Measurements from ENCODE around the gene CHMP4A.
"Not testable (repeated sequence)": the region's sequence is repeated elsewhere in the genome, so short reads cannot be mapped to it uniquely, and the experiment has no call there.

CHMP4A gene

DNA sequence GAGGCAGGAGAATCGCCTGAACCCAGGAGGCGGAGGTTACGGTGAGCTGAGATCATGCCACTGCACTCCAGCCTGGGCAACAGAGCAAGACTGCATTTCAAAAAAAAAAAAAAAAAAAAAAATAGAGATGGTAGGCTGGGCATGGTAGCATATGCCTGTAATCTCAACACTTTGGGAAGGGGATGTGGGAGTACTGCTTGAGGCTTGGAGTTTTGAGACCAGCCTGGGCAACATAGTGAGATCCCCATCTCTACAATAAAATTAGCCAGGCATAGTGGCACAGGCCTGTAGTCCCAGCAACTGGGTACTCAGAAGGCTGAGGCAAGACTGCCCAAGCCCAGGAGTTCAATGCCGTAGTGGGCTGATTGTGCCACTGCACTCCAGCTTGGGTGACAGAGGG lies 9.7 kb upstream of the CHMP4A start:
- not testable (repeated sequence) for DNase-seq

DNA sequence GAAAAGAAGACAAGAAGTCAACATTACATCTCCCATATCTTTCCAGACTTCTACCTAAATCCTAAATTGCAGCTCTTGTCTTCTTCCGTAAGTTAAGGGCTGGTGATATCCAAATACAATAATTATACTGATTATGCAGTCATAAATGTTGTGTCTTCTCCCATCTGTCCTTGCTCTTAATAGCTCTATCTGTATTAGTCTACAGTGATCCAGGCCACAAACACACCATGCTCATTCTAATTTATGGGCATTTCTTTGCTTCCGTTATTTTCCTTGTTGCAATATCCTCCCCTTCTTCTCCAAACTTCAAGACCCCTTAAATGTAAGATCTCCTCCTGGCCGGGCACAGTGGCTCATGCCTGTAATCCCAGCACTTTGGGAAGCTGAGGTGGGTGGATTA lies 6.2 kb upstream of the CHMP4A start:
- no peak for DNase-seq

DNA sequence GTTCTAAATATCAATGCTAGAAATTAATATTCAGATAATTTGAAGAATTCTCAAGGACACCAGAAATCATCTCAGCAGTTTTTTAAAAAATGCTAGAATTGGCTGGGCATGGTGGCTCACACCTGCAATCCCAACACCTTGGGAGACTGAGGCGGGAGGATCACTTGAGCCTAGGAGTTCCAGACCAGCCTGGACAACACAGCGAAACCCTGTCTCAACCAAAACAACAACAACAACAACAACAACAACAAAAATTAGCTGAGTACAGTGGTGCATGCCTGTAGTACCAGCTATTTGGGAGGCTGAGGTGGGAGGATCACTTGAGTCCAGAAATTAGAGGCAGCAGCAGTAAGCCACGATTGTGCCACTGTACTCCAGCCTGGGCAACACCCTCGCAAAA lies 5.8 kb upstream of the CHMP4A start:
- DNase-seq: no peak

DNA sequence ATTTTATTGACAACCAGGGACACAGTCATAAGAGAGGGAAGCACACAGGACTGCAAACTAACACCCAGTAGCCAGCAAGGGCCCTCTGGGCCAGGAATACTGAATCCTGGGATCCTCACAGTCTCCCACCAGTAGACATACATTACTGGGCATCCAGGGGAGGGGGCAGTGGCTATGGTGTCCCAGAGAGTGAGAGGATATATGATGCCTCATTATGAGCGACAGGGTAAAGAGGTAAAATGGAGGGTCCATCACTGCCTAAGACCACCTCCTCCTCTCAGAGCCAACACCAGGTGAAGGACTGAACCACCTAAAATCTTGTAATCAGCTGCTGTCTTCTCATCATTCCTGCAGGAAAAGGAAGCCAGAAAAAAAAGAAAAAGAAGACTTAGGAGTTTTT lies 3.6 kb upstream of the CHMP4A start:
- not testable (repeated sequence) for DNase-seq

DNA sequence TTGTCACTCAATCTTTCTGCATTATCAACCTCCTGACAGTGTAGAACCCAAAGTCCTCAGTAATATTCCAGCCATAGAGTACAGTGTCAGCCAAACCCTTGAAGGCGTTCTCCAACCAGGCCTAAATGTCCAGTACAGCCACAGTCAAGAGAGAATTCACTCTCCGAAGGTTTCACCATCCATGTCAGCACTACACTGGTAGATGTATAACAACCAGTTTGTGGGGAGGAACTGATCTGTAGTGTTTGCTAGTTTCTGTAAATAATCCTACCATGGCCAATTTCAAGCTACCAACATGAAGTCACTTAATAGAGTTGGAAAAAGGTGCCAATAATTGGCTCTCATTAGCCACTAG lies 3.0 kb upstream of the CHMP4A start:
- DNase-seq: no peak

DNA sequence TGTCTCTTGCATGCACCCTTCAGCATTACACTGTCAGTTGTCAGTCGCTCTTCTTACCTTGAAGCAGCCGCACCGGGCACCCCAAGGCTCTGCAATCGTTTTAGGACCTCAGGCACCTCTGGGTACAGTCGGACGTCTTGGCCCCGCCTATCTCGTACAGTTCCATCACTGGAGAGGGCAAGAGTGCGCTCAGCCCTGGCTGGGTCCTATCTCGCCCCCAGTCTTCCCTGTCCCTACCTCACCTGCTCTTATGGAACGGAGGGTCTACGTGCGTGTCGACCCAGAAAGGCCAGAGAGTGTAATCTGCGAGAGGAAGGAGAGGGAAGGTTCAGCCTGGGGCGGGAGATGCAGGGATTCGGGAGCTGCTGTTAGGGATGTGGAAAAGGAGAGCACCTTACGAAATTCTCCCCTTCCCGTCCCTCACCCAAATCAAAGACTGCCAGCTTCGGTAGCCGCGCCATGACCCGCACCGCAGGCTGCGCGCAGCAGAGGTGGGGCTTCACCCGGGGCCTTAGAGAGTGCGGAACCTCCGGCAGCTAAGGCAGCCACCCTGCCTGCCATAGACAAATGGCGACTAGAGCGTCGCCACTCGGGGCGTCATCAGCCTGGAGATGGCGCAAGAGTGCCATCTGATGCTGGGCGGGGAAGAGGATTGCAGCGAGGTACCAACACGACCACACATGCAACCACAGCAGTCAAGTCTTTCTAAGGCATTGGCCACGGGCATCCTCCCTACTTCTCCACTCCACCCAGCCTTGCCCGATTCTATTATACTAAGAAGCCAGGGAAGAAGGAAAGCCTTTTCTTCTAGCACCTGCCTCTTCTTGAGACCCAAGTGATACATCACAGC lies 2.4 kb upstream of the CHMP4A start, which contains the start of gene MDP1:
Gene MDP1 (minus strand): TSS at position 572 of the 850 bp plus-strand sequence. CDS start 111 bp downstream, at position 461.
- DNase-seq: peak; percentile 57

DNA sequence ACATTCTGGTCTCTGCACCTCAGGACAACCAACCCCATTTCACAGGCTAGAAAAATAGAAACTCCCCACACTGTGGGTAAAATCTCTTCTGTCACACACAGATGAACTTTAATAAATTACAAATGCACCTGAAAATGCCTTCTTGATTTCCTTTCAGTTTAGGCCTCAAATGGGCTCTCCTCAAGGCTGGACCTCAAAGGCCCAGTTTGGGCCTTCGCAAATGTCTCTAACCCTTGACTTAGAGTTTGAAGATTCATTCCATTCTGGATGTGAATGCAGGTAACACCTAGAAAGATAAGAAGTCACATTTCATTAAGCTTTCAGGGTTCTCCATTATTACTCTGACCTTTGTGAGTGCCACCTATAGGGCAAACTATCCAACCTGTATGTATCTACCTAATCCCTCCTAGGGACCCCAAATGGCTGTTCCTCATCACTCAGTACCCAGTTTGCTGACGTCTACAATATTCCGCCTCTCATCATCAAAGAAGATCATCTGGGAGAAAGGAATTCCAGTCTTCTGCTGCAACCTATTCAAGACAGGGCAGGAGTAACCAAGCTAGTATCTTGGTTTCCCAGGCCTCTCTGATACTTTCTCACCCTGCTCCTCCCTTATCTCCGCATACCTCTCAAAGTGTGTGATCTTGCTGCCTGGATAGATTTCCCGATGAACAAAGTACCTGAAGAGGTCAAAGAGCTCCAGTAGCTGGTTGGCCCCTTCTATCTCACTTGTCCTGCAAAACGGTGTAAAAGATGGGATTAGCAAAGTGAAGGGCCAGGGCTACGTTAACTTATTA lies 776 bp upstream of the CHMP4A start:
- DNase-seq: no peak

DNA sequence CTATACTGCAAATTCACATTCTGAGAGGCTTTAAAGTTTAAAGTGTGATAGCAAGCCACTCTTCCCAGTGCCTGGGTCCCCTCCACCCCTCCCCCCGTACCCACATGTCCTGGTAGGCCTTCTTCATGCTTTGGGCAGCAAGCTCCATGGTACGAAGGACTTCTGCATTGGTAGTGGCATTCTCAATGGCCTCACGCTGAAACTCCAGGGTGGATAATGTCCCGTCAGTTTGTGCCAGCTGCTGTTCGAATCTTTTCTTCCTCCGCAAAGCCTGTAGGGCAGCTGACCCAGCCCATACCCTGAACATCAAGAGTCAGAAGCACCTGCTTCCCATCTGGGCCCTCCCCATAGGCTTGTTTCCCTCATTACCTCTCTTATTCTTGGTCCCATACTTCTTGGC lies 2.0 kb downstream of the CHMP4A start:
- no peak for DNase-seq

DNA sequence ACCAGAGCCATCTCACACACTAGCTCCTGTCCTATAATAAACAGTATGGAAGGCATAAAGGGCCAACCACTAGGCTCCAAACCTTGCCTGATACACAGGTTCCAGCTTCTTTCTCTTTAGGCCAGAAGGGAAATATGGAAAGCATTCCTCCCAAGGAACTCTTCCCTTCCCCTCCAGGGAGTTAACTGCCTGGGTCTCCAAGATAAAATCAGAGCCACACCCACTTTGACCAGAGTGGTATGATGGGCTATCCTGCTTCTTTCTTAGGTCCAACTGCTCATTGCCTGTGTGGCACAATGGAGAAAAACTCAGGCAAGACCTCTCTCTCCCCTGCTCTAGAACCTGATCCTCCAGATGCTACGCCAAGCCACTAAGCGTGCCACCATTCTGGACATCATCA lies 5.7 kb downstream of the CHMP4A start:
- DNase-seq: no peak

DNA sequence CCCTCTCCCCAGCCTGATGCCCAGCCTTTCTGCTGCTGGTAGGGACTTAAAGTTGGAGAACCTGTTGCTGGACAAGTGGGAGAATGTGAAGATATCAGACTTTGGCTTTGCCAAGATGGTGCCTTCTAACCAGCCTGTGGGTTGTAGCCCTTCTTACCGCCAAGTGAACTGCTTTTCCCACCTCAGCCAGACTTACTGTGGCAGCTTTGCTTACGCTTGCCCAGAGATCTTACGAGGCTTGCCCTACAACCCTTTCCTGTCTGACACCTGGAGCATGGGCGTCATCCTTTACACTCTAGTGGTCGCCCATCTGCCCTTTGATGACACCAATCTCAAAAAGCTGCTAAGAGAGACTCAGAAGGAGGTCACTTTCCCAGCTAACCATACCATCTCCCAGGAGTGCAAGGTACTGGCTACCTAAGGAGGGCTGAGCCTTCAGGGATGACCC lies 6.2 kb downstream of the CHMP4A start:
- no peak for DNase-seq

DNA sequence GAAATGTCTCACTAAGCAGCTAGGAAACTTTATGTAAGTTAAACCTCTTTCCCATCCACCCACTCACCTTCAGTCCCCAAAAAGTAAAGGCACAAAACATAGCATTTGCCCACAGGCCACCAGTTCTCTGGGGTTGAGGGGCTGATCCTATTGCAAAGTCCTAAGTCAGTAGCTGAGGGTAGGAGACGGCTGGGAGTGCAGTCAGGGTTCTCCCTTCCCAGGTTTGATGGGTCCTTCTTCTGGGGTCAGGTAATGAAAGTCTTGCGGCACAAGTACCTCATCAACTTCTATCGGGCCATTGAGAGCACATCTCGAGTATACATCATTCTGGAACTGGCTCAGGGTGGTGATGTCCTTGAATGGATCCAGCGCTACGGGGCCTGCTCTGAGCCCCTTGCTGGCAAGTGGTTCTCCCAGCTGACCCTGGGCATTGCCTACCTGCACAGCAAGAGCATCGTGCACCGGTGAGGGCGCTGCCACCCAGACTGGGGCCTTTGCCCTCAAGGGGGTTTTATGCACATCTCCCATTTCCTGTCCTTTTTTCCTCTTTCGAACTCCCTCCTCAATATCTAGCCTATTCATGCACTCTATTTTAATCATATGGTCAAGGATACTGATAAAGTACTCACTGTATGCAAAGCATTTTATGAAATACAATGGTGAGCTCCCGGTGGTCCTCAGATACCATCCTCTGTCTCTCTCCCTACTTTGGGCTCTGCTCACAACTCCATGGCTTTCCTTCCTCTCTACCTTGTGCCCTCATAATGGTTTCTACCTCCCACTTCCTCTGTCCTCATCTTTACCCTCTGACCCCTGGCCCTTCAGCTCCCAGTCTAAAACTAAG lies 6.8 kb downstream of the CHMP4A start:
- DNase-seq: no peak

DNA sequence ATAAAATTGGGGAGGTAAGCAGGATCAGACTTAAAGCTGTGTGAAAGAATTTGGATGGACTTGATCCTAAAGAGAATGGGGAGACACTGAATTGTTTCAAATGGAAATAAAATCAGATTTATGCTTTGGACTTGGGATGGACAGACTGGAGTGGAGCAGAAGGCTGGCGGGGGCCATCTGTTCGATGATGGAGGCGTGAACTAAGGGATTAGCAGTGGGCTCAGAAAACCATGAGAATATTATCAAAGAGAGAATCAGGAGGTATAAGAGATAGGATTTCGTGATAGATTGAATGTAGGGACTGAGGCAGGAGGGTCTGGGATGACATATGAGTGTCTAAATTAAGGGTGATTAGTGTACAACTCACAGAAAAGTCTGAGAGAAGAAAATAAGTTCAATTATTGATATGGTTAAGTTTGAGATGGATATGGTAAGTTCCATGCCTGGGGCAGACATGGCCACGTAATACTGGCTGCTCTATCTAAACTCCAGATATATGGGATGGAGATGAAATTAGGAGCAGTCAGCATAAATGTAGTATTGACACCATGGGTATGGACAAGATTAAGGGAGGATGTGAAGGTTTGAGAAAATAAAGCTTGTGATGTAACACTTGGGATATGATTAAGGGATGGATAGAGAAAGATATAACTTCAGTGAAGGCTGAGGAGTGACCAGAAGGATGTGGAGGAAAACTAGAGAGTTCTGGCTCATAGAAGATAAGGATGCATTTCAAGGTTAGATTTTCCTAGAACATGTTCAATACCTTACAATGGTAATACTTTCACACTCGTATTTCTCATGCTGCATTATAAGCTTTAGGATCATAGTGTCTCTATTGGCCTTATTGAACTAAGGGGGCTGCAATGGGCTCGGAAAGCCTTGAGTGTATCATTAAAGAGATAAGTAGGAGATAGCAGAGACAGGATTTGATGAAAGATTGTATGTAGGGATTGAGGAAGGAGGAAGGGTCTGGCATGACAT lies 8.8 kb downstream of the CHMP4A start:
- DNase-seq: no peak

DNA sequence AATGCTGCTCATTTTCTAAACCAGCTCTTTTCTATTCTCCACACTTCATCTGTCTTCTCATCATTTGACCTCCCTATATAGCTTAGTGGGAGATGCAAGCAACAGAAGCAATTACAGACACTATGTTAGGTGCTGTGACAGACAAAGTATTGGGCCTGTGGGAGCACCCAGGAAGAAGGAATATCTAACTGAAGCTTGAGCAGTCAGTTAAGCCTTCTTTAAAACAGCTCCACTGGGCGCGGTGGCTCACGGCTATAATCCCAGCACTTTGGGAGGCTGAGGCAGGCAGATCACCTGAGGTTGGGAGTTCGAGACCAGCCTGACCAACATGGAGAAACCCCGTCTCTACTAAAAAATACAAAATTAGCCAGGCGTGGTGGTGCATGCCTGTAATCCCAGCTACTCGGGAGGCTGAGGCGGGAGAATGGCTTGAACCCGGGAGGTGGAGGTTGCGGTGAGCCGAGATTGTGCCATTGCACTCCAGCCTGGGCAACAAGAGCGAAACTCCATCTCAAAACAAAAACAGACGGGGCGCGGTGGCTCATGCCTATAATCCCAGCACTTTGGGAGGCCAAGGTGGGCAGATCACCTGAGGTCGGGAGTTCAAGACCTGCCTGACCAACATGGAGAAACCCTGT lies 9.9 kb downstream of the CHMP4A start:
- not testable (repeated sequence) for DNase-seq

DNA sequence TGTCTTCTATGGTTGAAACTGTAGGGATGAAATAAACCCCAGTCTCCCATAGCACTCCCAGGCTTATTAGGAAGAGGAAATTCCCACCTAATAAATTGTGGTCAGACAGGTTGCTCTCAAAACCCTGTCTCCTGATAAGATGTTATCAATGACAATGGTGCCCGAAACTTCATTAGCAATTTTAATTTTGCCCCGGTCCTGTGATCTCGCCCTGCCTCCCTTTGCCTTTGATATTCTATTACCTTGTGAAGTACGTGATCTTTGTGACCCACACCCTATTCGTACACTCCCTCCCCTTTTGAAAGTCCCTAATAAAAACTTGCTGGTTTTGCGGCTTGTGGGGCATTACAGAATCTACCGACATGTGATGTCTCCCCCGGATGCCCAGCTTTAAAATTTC lies 10.8 kb downstream of the CHMP4A start:
- not testable (repeated sequence) for DNase-seq

DNA sequence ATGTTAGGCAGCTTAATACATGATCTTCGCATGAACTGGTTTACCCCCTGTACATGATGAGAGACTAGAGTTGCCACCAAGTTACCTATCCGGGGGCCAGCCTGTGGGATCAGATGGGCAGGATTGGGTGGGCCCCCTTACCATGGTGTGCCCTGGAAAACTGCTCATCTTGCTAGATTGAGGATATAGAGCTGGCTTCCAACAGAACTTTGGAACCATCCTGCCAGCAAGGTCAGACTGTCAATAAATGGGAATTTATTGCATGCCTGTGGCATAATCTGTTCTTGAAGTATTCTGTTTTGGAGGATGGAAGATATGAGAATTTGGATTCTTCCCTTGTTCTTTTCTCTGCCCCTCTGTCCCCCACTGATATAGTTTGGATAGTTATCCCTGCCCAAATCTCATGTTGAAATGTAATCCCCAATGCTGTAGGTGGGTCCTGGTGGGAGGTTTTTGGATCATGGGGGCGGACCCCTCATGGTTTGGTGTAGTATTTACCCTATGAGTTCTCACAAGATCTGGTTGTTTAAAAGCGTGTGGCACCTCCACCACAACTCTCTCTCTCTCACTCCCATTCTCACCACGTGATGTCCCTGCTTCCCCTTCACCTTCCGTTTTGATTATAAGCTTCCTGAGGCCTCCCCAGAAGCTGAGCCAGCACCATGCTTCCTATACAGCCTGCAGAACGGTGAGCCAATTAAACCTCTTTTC lies 14.3 kb downstream of the CHMP4A start:
- DNase-seq: no peak

DNA sequence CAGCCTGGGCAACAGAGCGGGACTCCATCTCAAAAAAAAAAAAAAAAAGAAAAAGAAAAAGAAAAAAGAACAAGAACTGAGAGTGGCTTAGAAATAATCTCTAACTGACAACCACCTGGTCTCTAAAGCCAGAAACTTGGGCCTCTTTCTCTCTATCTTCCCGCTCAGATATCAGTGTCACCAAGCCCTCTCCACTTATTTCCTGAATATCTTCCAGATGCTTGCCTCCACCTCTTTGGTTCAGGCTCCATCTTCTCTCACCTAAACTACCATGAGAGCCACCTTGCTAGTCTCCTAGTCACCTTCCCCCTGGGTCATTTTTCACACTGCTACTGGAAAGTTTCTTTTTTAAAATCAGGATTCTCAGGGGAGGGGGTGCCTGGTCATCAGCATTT lies 16.2 kb downstream of the CHMP4A start:
- no peak for DNase-seq

DNA sequence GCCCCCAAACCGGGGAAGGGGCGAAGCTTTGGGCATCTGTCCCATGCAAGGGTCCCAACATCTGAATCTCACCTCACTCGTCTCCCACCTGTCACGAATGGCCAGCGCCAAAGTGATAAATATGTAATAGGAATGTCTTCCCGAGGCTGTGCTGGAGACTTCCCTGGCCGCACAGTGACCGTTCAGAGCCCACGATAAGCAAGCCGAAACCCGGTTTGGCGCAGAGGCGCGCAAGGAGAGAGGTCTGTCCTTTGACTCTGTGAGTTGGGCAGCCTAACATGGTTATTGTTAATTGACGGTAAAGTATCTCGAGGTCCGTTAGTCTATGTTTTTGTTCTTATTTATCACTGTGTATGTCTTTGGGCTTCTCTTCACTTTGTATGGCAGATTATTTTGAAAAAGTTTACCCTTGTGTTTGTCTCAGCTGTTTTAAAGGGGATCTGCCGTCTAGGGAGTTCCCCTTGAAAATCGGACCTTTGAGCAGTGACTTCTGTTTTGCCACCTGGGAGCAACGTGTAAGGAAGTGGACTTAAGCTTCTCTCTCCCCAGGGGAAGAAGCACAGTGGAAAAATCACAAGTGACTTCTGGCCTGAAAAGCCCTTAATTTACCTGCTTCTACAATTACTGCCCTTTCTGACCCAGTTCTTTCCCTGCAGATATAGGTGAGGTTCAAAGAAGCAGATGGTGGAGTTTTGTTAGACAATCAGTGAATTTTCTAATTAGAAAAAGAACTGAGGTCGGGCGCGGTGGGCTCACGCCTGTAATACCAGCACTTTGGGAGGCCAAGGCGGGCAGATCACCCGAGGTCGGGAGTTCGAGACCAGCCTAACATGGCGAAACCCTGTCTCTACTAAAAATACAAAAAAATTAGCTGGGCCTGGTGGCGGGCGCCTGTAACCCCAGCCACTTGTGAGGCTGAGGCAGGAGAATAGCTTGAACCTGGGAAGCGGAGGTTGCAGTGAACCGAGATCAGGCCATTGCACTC lies 16.9 kb downstream of the CHMP4A start:
- no peak for DNase-seq

DNA sequence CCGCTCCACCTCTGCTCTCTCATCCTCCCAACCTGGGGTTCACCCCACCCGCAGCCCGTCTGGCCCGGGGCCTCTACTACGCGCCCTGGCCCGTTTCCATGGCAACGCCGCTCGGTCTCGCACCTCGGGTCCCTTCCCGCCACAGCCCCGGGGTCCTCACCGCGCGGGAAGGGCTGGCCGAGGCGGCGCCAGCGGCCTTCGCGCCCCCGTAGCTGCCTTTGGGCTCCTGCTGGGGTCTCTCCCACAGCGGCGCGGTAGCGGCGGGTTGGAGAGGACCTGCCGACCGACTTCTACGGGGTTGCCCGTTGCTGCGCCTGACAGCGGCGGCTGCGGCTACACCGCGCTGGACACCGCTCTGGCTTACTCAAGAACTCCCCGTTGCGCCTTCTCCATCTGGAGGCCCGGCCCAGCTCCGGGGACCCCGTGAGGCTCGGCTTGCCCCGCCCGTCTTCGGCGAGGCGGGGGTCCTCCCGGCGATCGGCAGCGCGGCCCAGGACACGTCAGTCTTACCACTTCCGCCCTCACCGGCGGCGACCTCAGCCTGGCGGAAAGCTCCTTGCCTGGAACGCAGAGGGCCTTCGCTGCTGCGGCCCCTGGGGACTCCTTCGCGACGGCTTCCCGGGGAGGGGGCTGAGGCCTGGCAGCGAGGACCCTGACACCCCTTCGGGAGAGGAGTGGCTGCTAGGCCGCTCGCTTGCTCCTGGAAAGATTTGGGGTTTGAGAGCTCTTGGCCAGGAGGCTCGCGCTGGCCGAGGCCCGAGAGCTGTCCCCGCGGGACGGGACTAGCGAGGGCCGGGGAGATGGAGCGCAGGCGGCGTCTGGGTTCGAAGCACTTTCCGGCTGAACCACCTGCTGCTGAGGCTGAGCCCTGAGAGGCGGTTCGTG lies 17.9 kb downstream of the CHMP4A start, which contains the start of gene TM9SF1:
Gene TM9SF1 (minus strand): TSS at position 256 of the 885 bp plus-strand sequence. CDS start 422 bp downstream, outside the sequence.
- peak; percentile 44 for DNase-seq
